HUES6 (cell line): ENCODE results near the gene IDI2.

Experiments used
- H3K27ac ChIP-seq: 2 replicates; pipeline ENCODE4 v1.7.0; 2013; ENCODE audit warnings: low read depth, mild to moderate bottlenecking, low read length, inconsistent platforms
- H3K27me3 ChIP-seq: 2 replicates; pipeline ENCODE4 v1.6.1; 2013; ENCODE audit warnings: low read length; ENCODE audit not compliant: control insufficient read depth, insufficient read depth
- H3K36me3 ChIP-seq: 2 replicates; pipeline ENCODE4 v1.6.1; 2013; ENCODE audit warnings: low read length; ENCODE audit not compliant: control insufficient read depth, insufficient read depth
- H3K4me1 ChIP-seq: 2 replicates; pipeline ENCODE4 v1.6.1; 2013; ENCODE audit warnings: low read length; ENCODE audit not compliant: control insufficient read depth, insufficient read depth
- H3K4me3 ChIP-seq: 2 replicates; pipeline ENCODE4 v1.5.1; 2013; ENCODE audit warnings: low read depth, low read length
- H3K9ac ChIP-seq: one replicate; pipeline ENCODE4 v1.6.1; 2013; ENCODE audit warnings: mild to moderate bottlenecking, low read length
- H3K9me3 ChIP-seq: 2 replicates; pipeline ENCODE4 v1.6.1; 2013; ENCODE audit warnings: low read depth, low read length; ENCODE audit not compliant: control insufficient read depth, insufficient read depth

IDI2 gene

DNA sequence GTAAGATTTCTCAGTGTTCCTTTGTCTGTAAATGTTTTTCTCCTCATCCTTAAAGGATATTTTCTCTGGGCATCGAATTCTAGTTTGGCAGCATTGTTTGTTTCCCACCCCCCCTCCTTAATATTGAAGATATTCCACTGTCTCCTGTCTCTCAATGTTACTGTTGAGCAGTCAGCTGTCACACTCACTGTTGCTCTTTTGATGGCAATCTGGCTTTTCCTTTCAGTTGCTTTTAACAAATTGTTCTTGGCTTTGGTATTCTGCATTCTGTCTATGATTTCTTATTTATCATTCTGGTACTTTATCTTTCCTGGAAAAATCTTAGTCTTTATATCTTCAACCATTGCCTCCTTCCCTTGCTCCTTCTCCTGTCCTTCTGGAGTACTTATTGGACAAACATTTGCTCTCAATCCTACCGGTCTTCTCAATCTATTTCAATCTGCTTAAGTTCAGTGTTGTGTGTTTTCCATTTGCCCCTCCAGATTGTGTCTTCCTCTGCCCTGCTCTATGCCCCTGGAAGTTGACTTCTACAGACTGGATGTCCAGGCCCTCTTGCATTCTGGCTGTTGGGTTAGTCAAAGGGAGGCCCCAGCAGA lies 46.7 kb downstream of the IDI2 start:
- Histone ChIP-seq H3K27ac (no peak overlapping the region), H3K27me3 (no peaks in the 10 kb centered on the region), H3K9me3 (peaks cover 45% of the 10 kb centered on the region), H3K4me1 (no peaks in the 10 kb centered on the region), H3K36me3 (peaks cover 8% of the 10 kb centered on the region), H3K9ac (no peak overlapping the region), H3K4me3 (no peak overlapping the region)

DNA sequence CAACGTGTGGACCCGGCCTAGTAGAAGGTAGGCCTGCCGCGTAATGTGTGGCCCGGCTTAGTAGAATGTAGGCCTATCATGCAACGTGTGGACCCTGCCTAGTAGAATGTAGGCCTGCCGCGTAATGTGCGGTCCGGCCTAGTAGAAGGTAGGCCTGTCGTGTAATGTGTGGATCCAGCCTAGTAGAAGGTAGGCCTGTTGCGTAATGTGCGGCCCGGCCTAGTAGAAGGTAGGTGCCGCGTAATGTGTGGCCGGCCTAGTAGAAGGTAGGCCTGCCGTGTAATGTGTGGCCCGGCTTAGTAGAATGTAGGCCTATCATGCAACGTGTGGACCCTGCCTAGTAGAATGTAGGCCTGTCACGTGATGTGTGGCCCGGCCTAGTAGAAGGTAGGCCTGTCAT lies 49.3 kb downstream of the IDI2 start:
- H3K36me3 ChIP-seq, result peaks cover 8% of the 10 kb centered on the region
- H3K27me3 ChIP-seq, result no peaks in the 10 kb centered on the region
- H3K4me1 ChIP-seq, result no peaks in the 10 kb centered on the region
- H3K9ac ChIP-seq, result no peak overlapping the region
- no peak overlapping the region for H3K4me3 ChIP-seq
- peaks cover 48% of the 10 kb centered on the region for H3K9me3 ChIP-seq
- no peak overlapping the region for H3K27ac ChIP-seq

DNA sequence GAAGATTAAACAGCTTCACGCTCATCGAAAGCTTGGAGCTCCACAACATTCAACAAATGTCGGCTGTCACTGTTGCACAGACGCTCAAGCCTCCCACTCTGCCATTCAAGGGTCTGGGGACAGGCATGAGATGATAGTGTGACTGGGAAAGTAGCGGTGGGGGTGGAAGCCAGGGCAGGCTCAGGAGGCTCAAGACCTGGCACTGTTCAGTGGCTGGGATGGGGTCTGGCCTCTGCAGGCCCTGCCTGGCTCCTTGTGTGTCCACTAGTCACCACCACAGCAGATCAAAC lies 50.9 kb downstream of the IDI2 start:
- Histone ChIP-seq H3K4me3 (no peak overlapping the region), H3K4me1 (no peaks in the 10 kb centered on the region), H3K27ac (no peak overlapping the region)

DNA sequence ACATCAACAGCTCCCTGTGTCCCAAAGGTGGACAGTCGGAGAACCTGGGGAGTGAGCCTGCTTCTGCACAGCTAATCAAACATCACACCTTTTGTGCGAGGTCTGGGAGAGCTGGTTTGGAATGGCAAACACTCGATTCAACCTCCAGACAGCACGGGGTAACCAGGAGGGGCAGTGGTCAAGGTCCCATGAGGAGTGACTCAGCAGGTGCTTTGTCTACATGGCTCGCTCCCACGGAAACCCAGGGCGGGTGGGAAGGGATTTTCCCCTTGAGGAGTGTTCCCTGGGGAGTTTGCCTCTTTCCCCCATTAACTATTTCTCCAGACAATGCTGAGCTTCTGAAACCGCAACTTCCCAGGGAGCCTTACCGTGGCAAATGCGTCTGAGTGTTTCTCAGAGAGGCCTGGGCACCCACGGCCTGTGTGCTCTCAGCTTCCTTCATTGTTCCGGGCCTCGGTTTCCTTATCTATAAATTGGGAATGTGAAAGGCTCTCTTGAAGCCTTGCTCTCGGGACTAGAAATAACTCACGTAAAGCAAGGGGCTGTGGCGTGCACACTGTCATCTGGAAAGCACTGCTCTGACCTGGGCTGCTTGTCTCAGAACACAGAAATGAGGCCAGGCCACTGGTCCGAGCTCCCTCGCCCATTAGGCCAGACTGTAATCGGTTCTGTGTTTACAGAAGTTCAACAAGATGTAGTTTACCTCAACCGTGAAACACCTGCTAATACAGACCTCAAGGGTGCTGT lies 51.4 kb downstream of the IDI2 start:
- Histone ChIP-seq H3K27ac (no peak overlapping the region), H3K9ac (no peak overlapping the region), H3K36me3 (peaks cover 6% of the 10 kb centered on the region; the same call in 1 of the 2 replicates), H3K4me1 (no peaks in the 10 kb centered on the region), H3K4me3 (no peak overlapping the region), H3K27me3 (no peaks in the 10 kb centered on the region; the same call in 1 of the 2 replicates), H3K9me3 (peaks cover 29% of the 10 kb centered on the region)

More for the DNA sequence above, 50.9 kb downstream of the IDI2 start:
- Histone ChIP-seq H3K36me3 (peaks cover 6% of the 10 kb centered on the region; the same call in 1 of the 2 replicates), H3K27me3 (no peaks in the 10 kb centered on the region; the same call in 1 of the 2 replicates), H3K9me3 (peaks cover 33% of the 10 kb centered on the region), H3K9ac (no peak overlapping the region)

DNA sequence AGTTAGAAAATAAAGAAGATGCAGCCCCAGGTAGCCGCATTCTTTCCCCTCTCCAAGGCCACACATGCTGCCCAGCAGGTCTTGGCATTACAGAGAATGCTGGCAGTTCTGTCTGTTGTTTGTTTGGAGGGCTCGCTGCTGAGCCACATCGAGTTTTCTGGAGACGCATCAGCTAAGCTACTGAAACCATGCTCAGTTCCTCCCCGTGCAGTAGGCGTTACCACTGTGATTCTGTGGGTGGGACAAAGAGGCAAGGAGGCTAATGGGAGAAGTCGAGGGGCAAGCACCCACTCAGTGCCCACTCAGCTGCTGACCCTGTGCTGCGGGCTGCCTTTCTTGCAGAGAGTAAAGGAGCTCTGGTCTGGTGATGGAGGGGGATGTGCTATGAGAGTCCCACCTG lies 52.9 kb downstream of the IDI2 start:
- Histone ChIP-seq H3K9ac (no peak overlapping the region), H3K27me3 (peaks cover 5% of the 10 kb centered on the region; the same call in 1 of the 2 replicates), H3K36me3 (peaks cover 6% of the 10 kb centered on the region; the same call in 1 of the 2 replicates), H3K4me3 (no peak overlapping the region), H3K4me1 (no peaks in the 10 kb centered on the region), H3K9me3 (peaks cover 16% of the 10 kb centered on the region; the same call in 1 of the 2 replicates), H3K27ac (no peak overlapping the region)

DNA sequence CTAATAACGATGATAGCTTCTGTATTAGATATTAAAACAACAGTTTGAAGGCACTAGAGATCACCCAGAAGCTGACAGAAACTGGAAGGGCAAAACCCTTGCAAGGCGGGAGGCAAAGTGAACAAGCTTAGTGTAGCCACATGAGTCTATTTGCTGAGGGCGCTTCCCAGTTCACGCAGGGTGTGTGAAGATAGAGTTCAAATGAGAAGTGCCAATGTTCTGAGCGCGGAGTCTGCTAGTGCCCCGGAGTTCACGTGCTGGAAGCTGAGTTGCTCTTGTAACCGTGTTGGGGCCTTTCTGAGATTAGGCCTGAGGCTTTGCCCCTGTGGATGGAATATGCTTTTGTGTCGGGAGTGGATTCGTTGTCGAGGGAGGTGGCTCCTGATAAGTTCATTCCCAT lies 54.0 kb downstream of the IDI2 start:
- Histone ChIP-seq H3K27me3 (peaks cover 5% of the 10 kb centered on the region; the same call in 1 of the 2 replicates), H3K4me1 (no peaks in the 10 kb centered on the region), H3K9ac (no peak overlapping the region)

DNA sequence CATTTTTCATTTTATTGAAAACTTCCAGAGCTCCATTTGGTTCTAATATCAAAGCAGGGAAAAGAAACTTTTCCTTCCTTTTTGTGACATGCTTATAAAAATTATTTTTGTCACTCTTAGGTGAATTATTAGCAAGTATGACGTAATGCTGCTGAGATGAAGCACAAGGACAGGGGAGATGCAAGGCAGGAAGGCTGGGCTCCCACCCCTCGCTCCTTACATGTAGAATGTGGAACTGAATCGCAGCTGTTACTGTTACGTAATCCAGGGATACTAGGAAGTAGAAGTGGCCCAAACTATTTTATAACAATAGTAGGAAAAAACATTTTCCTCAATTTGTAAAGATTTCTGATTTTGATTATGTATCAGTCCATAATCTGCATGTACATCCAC lies 54.5 kb downstream of the IDI2 start:
- Histone ChIP-seq H3K4me1 (no peaks in the 10 kb centered on the region), H3K27me3 (peaks cover 5% of the 10 kb centered on the region; the same call in 1 of the 2 replicates), H3K36me3 (no peaks in the 10 kb centered on the region), H3K9me3 (0 out of 2 replicates have a peak, but pooled peaks cover 8% of the 10 kb centered on the region), H3K27ac (no peak overlapping the region), H3K9ac (no peak overlapping the region), H3K4me3 (no peak overlapping the region)

More for the DNA sequence above, 54.0 kb downstream of the IDI2 start:
- H3K36me3 ChIP-seq, result peaks cover 3% of the 10 kb centered on the region; the same call in 1 of the 2 replicates
- H3K9me3 ChIP-seq, result 0 out of 2 replicates have a peak, but pooled peaks cover 11% of the 10 kb centered on the region
- no peak overlapping the region for H3K27ac ChIP-seq
- H3K4me3 ChIP-seq, result no peak overlapping the region

DNA sequence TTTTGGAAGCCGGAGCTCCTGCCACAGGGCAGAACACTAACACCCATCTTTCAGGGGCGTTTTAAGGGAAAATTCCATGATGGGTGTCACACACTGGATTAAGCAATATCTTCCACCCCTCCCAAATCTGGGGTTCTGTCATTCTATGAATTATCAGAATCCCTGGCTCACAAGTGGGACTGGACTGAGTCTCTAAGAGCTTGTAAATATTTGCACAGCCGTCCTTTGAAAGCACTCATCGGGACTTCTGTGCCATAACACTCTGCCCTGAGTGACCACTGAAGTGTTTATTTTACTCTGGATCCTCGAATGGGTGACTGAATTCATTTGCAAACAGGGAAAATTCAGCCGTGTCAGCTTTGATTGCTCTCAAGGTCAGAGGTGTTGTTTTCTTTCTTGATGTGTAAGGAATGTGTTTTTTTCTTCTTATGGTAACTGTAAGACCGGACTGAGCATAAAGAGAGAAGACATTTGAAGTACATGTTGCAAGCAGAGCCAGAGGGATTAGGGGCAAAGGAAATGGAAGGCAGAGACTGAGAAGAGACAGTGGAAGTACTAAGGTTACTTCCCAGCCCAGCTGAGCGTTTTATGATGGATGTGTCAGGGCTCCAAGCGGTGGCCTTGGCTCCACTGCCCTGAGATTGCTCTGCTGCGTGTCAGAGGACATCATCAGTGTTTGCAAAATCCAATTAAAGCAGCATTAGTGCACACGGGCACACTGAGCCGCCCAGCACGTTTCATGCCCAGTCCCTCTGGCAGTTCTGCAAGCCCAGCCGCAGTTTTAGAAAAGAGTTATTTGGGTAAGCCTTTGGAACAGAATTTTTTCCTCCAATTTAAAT lies 55.1 kb downstream of the IDI2 start:
- Histone ChIP-seq H3K27me3 (peaks cover 5% of the 10 kb centered on the region; the same call in 1 of the 2 replicates), H3K36me3 (no peaks in the 10 kb centered on the region), H3K4me3 (no peak overlapping the region), H3K9ac (no peak overlapping the region), H3K4me1 (no peaks in the 10 kb centered on the region), H3K27ac (no peak overlapping the region), H3K9me3 (0 out of 2 replicates have a peak, but pooled peaks cover 8% of the 10 kb centered on the region)

DNA sequence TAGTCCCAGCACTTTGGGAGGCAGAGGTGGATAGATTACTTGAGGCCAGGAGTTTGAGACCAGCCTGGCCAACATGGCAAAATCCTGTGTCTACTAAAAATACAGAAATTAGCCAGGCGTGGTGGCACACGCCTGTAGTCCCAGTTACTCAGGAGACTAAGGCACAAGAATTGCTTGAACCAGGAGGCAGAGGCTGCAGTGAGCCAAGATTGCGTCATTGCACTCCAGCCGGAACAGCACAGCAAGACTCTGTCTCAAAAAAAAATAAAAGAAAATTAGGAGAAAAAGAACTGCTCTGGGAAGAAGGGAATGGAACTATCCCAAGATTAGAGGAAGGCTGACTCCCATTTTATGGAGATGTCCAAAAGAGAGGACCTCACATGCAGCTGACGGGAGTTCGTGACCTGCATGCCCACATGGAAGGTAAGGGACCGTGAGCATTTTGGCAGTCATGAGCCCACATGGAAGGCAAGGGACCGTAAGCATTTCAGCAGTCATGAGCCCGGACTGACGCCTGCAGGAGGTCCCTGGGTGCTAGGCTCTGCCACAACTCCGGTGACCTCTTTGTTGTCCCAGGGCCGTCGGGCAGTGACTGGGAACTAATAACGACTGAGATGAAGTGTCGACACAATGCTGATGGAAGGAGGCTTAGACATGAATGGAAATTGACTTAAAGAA lies 56.0 kb downstream of the IDI2 start:
- H3K4me3 ChIP-seq, result no peak overlapping the region
- peaks cover 5% of the 10 kb centered on the region; the same call in 1 of the 2 replicates for H3K27me3 ChIP-seq
- no peak overlapping the region for H3K9ac ChIP-seq
- H3K9me3 ChIP-seq, result 0 out of 2 replicates have a peak, but pooled peaks cover 8% of the 10 kb centered on the region
- H3K4me1 ChIP-seq, result no peaks in the 10 kb centered on the region
- H3K36me3 ChIP-seq, result no peaks in the 10 kb centered on the region
- no peak overlapping the region for H3K27ac ChIP-seq
